Activated CD4-positive, alpha-beta T cell treated with anti-CD3 and anti-CD28 coated beads for 4 hours (primary cell): Measurements from ENCODE around the gene ADTRP.

Source experiments
- DNase-seq, 2 donors: peaks; one replicate each; pipeline ENCODE4 v3.0.0-alpha.2; 2020

ADTRP gene

GRCh38 chr6:11778648-11779328, at the start of gene ADTRP:
Gene ADTRP, minus strand, starts transcription at chr6:11778803. Its CDS starts 44 bp downstream, at chr6:11778759.
- DNase-seq, result no peak

- DNase-seq, result no peak
Measured at GRCh38 chr6:11826779-11827178, 48.2 kb upstream of the ADTRP start.

- no peak for DNase-seq
Measured at GRCh38 chr6:11824986-11825385, 46.4 kb upstream of the ADTRP start.

GRCh38 chr6:11822346-11822745, 43.7 kb upstream of the ADTRP start:
- no peak for DNase-seq

GRCh38 chr6:11821781-11822180, 43.2 kb upstream of the ADTRP start:
- DNase-seq, result no peak

GRCh38 chr6:11820821-11821220, 42.2 kb upstream of the ADTRP start:
- DNase-seq, result no peak

GRCh38 chr6:11819486-11819885, 40.9 kb upstream of the ADTRP start:
- no peak for DNase-seq

GRCh38 chr6:11815231-11815630, 36.6 kb upstream of the ADTRP start:
- DNase-seq, result no peak

- no peak for DNase-seq
Measured at GRCh38 chr6:11814819-11815218, 36.2 kb upstream of the ADTRP start.

GRCh38 chr6:11814106-11814505, 35.5 kb upstream of the ADTRP start:
- no peak for DNase-seq

GRCh38 chr6:11813606-11814005, 35.0 kb upstream of the ADTRP start:
- no peak for DNase-seq

GRCh38 chr6:11812951-11813350, 34.3 kb upstream of the ADTRP start:
- DNase-seq, result no peak

- DNase-seq, result no peak
Measured at GRCh38 chr6:11812439-11812838, 33.8 kb upstream of the ADTRP start.

GRCh38 chr6:11811644-11812264, 33.2 kb upstream of the ADTRP start:
- no peak for DNase-seq

GRCh38 chr6:11810854-11811643, 32.4 kb upstream of the ADTRP start:
- DNase-seq, result no peak

GRCh38 chr6:11810039-11810541, 31.5 kb upstream of the ADTRP start:
- DNase-seq, result no peak

- DNase-seq, result no peak
Measured at GRCh38 chr6:11808054-11808453, 29.5 kb upstream of the ADTRP start.

- DNase-seq, result peak; percentile 11 to 25
Measured at GRCh38 chr6:11806561-11807317, 28.1 kb upstream of the ADTRP start.

- DNase-seq, result no peak
Measured at GRCh38 chr6:11805259-11806053, 26.9 kb upstream of the ADTRP start.

- DNase-seq, result no peak
Measured at GRCh38 chr6:11804701-11805100, 26.1 kb upstream of the ADTRP start.

GRCh38 chr6:11804135-11804534, 25.5 kb upstream of the ADTRP start:
- no peak for DNase-seq

- DNase-seq, result no peak
Measured at GRCh38 chr6:11803591-11803971, 25.0 kb upstream of the ADTRP start.
